ENCODE results near the gene MAD2L2.

The MAD2L2 gene

GRCh38 chr1:11671544-11672286 is 9.2 kb downstream of the MAD2L2 start:
- no peak for DNase-seq (ENCODE audit: extremely low read depth, low read depth)
- TF ChIP-seq, protein P1, sequence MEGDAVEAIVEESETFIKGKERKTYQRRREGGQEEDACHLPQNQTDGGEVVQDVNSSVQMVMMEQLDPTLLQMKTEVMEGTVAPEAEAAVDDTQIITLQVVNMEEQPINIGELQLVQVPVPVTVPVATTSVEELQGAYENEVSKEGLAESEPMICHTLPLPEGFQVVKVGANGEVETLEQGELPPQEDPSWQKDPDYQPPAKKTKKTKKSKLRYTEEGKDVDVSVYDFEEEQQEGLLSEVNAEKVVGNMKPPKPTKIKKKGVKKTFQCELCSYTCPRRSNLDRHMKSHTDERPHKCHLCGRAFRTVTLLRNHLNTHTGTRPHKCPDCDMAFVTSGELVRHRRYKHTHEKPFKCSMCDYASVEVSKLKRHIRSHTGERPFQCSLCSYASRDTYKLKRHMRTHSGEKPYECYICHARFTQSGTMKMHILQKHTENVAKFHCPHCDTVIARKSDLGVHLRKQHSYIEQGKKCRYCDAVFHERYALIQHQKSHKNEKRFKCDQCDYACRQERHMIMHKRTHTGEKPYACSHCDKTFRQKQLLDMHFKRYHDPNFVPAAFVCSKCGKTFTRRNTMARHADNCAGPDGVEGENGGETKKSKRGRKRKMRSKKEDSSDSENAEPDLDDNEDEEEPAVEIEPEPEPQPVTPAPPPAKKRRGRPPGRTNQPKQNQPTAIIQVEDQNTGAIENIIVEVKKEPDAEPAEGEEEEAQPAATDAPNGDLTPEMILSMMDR (IDR thresholded peaks at IDR 0.05; ENCODE audit: low read depth, low read length) = no peak

- TF ChIP-seq, protein P1 (IDR thresholded peaks at IDR 0.05; ENCODE audit: low read depth, low read length) = no peak
These were observed 9.8 kb downstream of the MAD2L2 start for GRCh38 chr1:11671205-11671543.

DNA sequence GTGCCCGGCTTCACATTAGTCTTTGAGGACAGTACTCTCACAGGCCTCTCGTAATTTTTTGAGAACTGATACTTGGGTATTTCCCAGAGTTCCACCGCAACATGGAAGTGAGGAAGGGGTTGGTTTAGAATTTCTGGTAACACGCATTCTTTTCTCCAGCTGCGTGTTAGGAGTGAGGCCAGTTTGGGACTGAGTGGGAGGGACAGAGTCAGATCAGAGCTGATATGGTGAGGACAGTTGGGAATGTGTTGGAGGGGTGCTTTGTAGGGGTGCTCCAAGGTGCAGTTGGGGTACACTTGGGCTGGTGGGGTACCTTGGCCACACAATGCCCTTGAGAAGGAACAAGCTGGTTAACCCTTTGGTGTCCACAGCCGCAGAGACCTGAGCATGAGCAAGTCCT is 10.2 kb downstream of the MAD2L2 start:
- DNase-seq (ENCODE audit: extremely low read depth, low read depth) = no peak
- TF ChIP-seq, protein P1 (IDR thresholded peaks at IDR 0.05; ENCODE audit: low read depth, low read length) = no peak

More at GRCh38 chr1:11671205-11671543, 9.8 kb downstream of the MAD2L2 start:
- DNase-seq (ENCODE audit: extremely low read depth, low read depth) = no peak

- DNase-seq (ENCODE audit: extremely low read depth, low read depth) = no peak
- TF ChIP-seq, protein P1 (IDR thresholded peaks at IDR 0.05; ENCODE audit: low read depth, low read length) = no peak
These were observed 12.4 kb downstream of the MAD2L2 start for GRCh38 chr1:11668516-11668915.

DNA sequence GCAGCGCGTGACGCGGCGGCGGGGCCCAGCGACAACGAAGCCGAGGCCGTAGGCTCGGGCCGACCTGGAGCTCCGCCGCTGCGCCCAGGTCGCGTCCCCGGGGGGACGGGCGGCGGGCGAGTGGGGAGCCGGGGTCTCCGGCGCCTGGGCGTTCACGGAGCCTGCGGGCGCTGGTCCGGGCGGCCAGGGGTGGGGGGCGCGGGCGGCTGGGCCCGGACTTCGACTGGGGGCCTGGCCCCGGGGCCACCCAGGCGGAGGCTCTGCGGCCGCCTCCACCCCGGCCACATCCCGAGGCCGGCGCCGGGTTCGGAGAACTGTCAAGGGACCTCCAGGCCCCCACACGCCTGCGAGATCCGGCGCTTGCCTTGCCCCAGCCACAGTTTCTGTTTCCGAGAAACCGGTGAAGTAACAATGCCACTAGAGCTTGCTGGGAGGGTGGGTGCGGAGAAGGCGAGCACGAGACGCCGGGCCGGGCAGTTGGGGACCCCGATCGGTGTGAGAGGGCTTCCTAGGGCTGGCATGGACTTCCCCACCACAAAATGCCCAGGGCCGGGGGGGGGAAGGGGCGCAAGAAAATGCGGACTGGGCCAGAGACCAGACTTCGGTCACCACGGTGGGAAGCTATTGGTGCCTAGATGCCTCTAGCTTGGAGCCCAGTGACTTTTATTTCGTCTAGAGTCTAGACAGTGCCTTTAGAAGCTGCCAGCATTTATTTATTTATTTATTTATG is 16.4 kb downstream of the MAD2L2 start:
- DNase-seq (ENCODE audit: extremely low read depth, low read depth) = no peak

GRCh38 chr1:11661103-11661502 is 19.8 kb downstream of the MAD2L2 start:
- no peak for DNase-seq (ENCODE audit: extremely low read depth, low read depth)
- TF ChIP-seq, protein P1 (IDR thresholded peaks at IDR 0.05; ENCODE audit: low read depth, low read length) = no peak

More for the DNA sequence above, 16.4 kb downstream of the MAD2L2 start:
- TF ChIP-seq, protein P1 (IDR thresholded peaks at IDR 0.05; ENCODE audit: low read depth, low read length) = no peak

DNA sequence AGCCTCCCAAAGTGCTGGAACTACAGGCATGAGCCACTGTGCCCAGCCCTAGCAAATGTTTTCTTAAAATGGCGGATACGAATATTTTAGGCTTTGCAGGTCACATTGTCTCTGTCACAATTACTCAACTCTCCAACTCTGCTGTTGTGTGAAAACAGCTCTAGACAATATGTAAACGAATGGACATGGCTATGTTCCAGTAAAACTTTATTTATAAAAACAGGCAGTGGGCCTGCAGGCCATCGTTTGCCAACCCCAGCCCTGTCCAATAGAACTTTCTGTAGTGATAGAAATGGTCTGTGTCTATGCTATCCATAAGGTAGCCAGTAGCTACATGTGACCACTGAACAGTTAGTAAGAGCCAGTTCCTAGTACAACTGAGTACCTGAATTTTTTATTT is 21.2 kb downstream of the MAD2L2 start:
- DNase-seq (ENCODE audit: extremely low read depth, low read depth) = no peak
- TF ChIP-seq, protein P1 (IDR thresholded peaks at IDR 0.05; ENCODE audit: low read depth, low read length) = no peak

Data from AG09319 (cell line).